DOHH2 (cell line): ENCODE data around the gene TOR4A.

Experiments
- H3F3A ChIP-seq: fragments of 200-600 bp; sonication (generic), shearing (Covaris generic); 2 replicates; pipeline ENCODE4 v1.6.0; 2016; ENCODE audit warnings: antibody characterized with exemption, mild to moderate bottlenecking; ENCODE audit not compliant: control insufficient read depth, insufficient read depth
- H3K27ac ChIP-seq: fragments of 200-600 bp; sonication (generic); 2 replicates; pipeline ENCODE4 v1.5.1; 2014; ENCODE audit warnings: low read depth, mild to moderate bottlenecking, low read length, moderate library complexity
- H3K27me3 ChIP-seq: fragments of 200-600 bp; sonication (generic); 2 replicates; pipeline ENCODE4 v1.6.1; 2014; ENCODE audit warnings: mild to moderate bottlenecking, low read length, mixed read lengths; ENCODE audit not compliant: control insufficient read depth
- H3K36me3 ChIP-seq: fragments of 200-600 bp; sonication (generic); 2 replicates; pipeline ENCODE4 v1.6.1; 2014; ENCODE audit warnings: mild to moderate bottlenecking, low read length, moderate library complexity, mixed read lengths; ENCODE audit not compliant: control insufficient read depth
- H3K4me1 ChIP-seq: fragments of 200-600 bp; sonication (generic); 2 replicates; pipeline ENCODE4 v1.6.1; 2014; ENCODE audit warnings: mild to moderate bottlenecking, low read length, mixed read lengths; ENCODE audit not compliant: control insufficient read depth
- H3K4me2 ChIP-seq: fragments of 200-600 bp; sonication (generic); 2 replicates; pipeline ENCODE4 v1.6.0; 2014; ENCODE audit warnings: mild to moderate bottlenecking, low read length, moderate library complexity
- H3K4me3 ChIP-seq: fragments of 200-600 bp; sonication (generic); 2 replicates; pipeline ENCODE4 v1.5.1; 2014; ENCODE audit warnings: mild to moderate bottlenecking, low read length, mixed read lengths
- H3K79me2 ChIP-seq: fragments of 200-600 bp; sonication (generic); 2 replicates; pipeline ENCODE4 v1.6.1; 2014; ENCODE audit warnings: mild to moderate bottlenecking, low read length, mixed read lengths; ENCODE audit not compliant: control insufficient read depth
- H3K9me2 ChIP-seq: fragments of 200-600 bp; sonication (generic); replicated peaks from 2 replicates; pipeline ENCODE4 v1.6.1; 2014; ENCODE audit warnings: mild to moderate bottlenecking, low read length, mixed read lengths; ENCODE audit not compliant: control insufficient read depth
- H3K9me3 ChIP-seq: fragments of 200-600 bp; sonication (generic); 2 replicates; pipeline ENCODE4 v1.6.1; 2014; ENCODE audit warnings: antibody characterized with exemption, low read length, mixed read lengths; ENCODE audit not compliant: control insufficient read depth, insufficient read depth
- H4K20me1 ChIP-seq: fragments of 200-600 bp; sonication (generic); 2 replicates; pipeline ENCODE4 v1.6.0; 2014; ENCODE audit warnings: low read depth, mild to moderate bottlenecking, antibody characterized with exemption, low read length, moderate library complexity; ENCODE audit not compliant: control insufficient read depth, insufficient read depth
- CTCF ChIP-seq: fragments of 200-600 bp; sonication (generic); IDR thresholded peaks from one replicate; pipeline ENCODE4 v1.5.1; 2014; ENCODE audit warnings: antibody characterized with exemption, mild to moderate bottlenecking, low read depth, low read length; ENCODE audit not compliant: poor library complexity, severe bottlenecking
- EZH2phosphoT487 ChIP-seq: fragments of 200-600 bp; sonication (generic); IDR thresholded peaks from 2 replicates; pipeline ENCODE4 v1.6.1; 2017; ENCODE audit warnings: borderline replicate concordance, mild to moderate bottlenecking, antibody characterized with exemption, low read length, moderate library complexity, mixed read lengths

The TOR4A gene

GRCh38 chr9:137247135-137247915, 30.2 kb upstream of the TOR4A start:
- no peaks in the 10 kb centered on the region for H3K9me2 ChIP-seq
- H3K27me3 ChIP-seq: no peaks in the 10 kb centered on the region
- peaks cover 37% of the 10 kb centered on the region for H3K4me1 ChIP-seq
- TF ChIP-seq EZH2phosphoT487 (no peak), CTCF (no peak)
- peaks cover 18% of the 10 kb centered on the region for H3K36me3 ChIP-seq
- peaks cover 8% of the 10 kb centered on the region for H3K79me2 ChIP-seq
- H3K4me3 ChIP-seq: no peak overlapping the region
- H3F3A ChIP-seq: peaks cover 6% of the 10 kb centered on the region; the same call in 1 of the 2 replicates
- no peak overlapping the region for H3K4me2 ChIP-seq
- H4K20me1 ChIP-seq: peaks cover 14% of the 10 kb centered on the region
- H3K27ac ChIP-seq: no peak overlapping the region
- H3K9me3 ChIP-seq: no peaks in the 10 kb centered on the region

GRCh38 chr9:137247916-137248175, 29.7 kb upstream of the TOR4A start:
- Histone ChIP-seq H3K9me3 (no peaks in the 10 kb centered on the region), H3K4me2 (no peak overlapping the region)

GRCh38 chr9:137250329-137251193, 27.0 kb upstream of the TOR4A start:
- Histone ChIP-seq H3K27me3 (no peaks in the 10 kb centered on the region), H3K27ac (no peak overlapping the region), H3K9me3 (no peaks in the 10 kb centered on the region), H3K36me3 (peaks cover 3% of the 10 kb centered on the region), H3K79me2 (peaks cover 4% of the 10 kb centered on the region), H3K9me2 (no peaks in the 10 kb centered on the region), H4K20me1 (no peaks in the 10 kb centered on the region), H3K4me1 (peaks cover 43% of the 10 kb centered on the region), H3K4me3 (no peak overlapping the region), H3F3A (0 out of 2 replicates have a peak, but pooled peaks cover 3% of the 10 kb centered on the region), H3K4me2 (no peak overlapping the region)
- TF ChIP-seq EZH2phosphoT487: no peak
- no peak for TF ChIP-seq CTCF

More at GRCh38 chr9:137247916-137248175, 29.7 kb upstream of the TOR4A start:
- Histone ChIP-seq H3K27me3 (no peaks in the 10 kb centered on the region), H3K36me3 (peaks cover 12% of the 10 kb centered on the region), H3K4me3 (no peak overlapping the region), H3K4me1 (peaks cover 37% of the 10 kb centered on the region), H3K79me2 (peaks cover 2% of the 10 kb centered on the region), H3K27ac (no peak overlapping the region), H3F3A (peaks cover 5% of the 10 kb centered on the region; the same call in 1 of the 2 replicates), H4K20me1 (peaks cover 9% of the 10 kb centered on the region), H3K9me2 (no peaks in the 10 kb centered on the region)
- TF ChIP-seq CTCF (no peak), EZH2phosphoT487 (no peak)
